GM21529 (cell line): ENCODE measurements around the gene CIB2.
"Not testable (repeated sequence)": the region's sequence is repeated elsewhere in the genome, so short reads cannot be mapped to it uniquely, and the experiment has no call there.

Experiments used
- ATAC-seq: cut with Tn5 transposase; IDR thresholded peaks from one replicate; pipeline ENCODE4 v1.9.1; 2021; ENCODE audit not compliant: unreplicated experiment

CIB2 gene

GRCh38 chr15:78131295-78132061, at the start of gene CIB2:
TSS of gene CIB2 (minus strand) at chr15:78131445. CDS start at chr15:78131215, 230 bp downstream.
- peak; percentile 80 for ATAC-seq

GRCh38 chr15:78179906-78180305, 48.7 kb upstream of the CIB2 start:
- no peak for ATAC-seq

- no peak for ATAC-seq
Observed at GRCh38 chr15:78179286-78179840, 48.1 kb upstream of the CIB2 start.

GRCh38 chr15:78178064-78178463, 46.8 kb upstream of the CIB2 start:
- no peak for ATAC-seq

GRCh38 chr15:78177447-78177873, 46.2 kb upstream of the CIB2 start:
- no peak for ATAC-seq

- no peak for ATAC-seq
Observed at GRCh38 chr15:78175330-78175729, 44.1 kb upstream of the CIB2 start.

- no peak for ATAC-seq
Observed at GRCh38 chr15:78174401-78174800, 43.2 kb upstream of the CIB2 start.

GRCh38 chr15:78171864-78172472, 40.7 kb upstream of the CIB2 start:
- no peak for ATAC-seq

- peak; percentile 75 for ATAC-seq
Observed at GRCh38 chr15:78170848-78171773, 39.9 kb upstream of the CIB2 start.

- ATAC-seq: no peak
Observed at GRCh38 chr15:78168608-78169007, 37.4 kb upstream of the CIB2 start.

- peak; percentile 69 for ATAC-seq
Observed at GRCh38 chr15:78167227-78167888, 36.1 kb upstream of the CIB2 start.

- no peak for ATAC-seq
Observed at GRCh38 chr15:78164010-78164409, 32.8 kb upstream of the CIB2 start.

GRCh38 chr15:78162038-78162437, 30.8 kb upstream of the CIB2 start:
- no peak for ATAC-seq

- no peak for ATAC-seq
Observed at GRCh38 chr15:78159395-78159794, 28.1 kb upstream of the CIB2 start.

GRCh38 chr15:78157203-78157602, 26.0 kb upstream of the CIB2 start:
- no peak for ATAC-seq

- ATAC-seq: no peak
Observed at GRCh38 chr15:78156653-78157052, 25.4 kb upstream of the CIB2 start.

GRCh38 chr15:78155355-78155939, 24.2 kb upstream of the CIB2 start:
- ATAC-seq: no peak

- no peak for ATAC-seq
Observed at GRCh38 chr15:78154955-78155354, 23.7 kb upstream of the CIB2 start.

GRCh38 chr15:78151075-78151474, 19.8 kb upstream of the CIB2 start:
- not testable (repeated sequence) for ATAC-seq
